GM12892 (cell line): ENCODE data around the gene ZNF8.
"Not testable (repeated sequence)": the region's sequence is repeated elsewhere in the genome, so short reads cannot be mapped to it uniquely, and the experiment has no call there.

Experiments used
- DNase-seq: peaks from one replicate; pipeline ENCODE4 v3.0.0; 2011; ENCODE audit not compliant: insufficient read length
- FAIRE-seq: peaks from 2 replicates; lab custom pipeline; 2011; peaks lifted over from hg19 to GRCh38; lab: Jason Lieb, UNC
- POLR2A ChIP-seq: IDR thresholded peaks from 2 replicates; pipeline ENCODE4 v1.6.1; 2011; ENCODE audit warnings: low read depth, low read length, control low read depth
- POLR2AphosphoS5 ChIP-seq: IDR thresholded peaks from 2 replicates; pipeline ENCODE4 v1.6.1; 2011; ENCODE audit warnings: low read depth, low read length, control low read depth
- TAF1 ChIP-seq: IDR thresholded peaks from 2 replicates; pipeline ENCODE4 v1.6.1; 2011; ENCODE audit warnings: low read depth, mild to moderate bottlenecking, control low read depth, low read length, borderline replicate concordance

ZNF8 gene

GRCh38 chr19:58346961-58347929 lies 68.5 kb downstream of the ZNF8 start:
- DNase-seq (peak; percentile 92), FAIRE-seq (peak; percentile 96)
- TF ChIP-seq POLR2AphosphoS5 (no peak), TAF1 (no peak), POLR2A (peak; percentile 71)

DNA sequence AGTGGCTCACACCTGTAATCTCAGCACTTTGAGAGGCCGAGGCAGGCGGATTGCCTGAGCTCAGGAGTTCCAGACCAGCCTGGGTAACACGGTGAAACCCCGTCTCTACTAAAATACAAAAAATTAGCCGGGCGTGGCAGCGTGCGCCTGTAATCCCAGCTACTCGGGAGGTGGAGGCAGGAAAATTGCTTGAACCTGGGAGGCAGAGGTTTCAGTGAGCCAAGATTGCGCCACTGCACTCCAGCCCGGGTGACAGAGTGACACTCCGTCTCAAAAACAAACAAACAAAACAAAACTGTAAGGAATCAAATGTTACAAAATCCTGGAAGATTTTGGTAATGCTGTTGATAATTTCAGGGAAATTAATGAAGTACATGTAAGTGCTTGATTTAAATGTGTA lies 69.3 kb downstream of the ZNF8 start:
- DNase-seq, FAIRE-seq: not testable (repeated sequence)

DNA sequence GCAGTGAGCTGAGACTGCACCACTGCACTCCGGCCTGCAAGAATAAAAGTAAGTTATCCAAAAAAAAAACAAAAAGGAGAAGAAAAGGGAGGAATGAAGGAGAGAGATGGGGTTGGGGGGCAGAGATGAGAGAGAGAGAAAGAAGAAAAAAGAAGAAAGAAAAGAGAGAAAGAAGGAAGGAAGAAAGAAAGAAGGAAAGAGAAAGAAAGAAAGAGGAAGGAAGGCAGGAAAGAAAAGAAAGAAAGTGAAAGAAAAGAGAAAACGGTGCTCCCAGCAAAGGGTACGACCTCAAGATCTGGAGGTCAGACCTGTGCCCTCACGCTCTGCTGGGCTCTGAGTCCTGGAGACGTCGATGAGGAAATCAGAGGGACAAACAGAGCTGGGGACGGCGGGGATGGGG lies 70.8 kb downstream of the ZNF8 start:
- TF ChIP-seq POLR2AphosphoS5 (no peak), POLR2A (no peak), TAF1 (no peak)
- DNase-seq (no peak), FAIRE-seq (no peak)

DNA sequence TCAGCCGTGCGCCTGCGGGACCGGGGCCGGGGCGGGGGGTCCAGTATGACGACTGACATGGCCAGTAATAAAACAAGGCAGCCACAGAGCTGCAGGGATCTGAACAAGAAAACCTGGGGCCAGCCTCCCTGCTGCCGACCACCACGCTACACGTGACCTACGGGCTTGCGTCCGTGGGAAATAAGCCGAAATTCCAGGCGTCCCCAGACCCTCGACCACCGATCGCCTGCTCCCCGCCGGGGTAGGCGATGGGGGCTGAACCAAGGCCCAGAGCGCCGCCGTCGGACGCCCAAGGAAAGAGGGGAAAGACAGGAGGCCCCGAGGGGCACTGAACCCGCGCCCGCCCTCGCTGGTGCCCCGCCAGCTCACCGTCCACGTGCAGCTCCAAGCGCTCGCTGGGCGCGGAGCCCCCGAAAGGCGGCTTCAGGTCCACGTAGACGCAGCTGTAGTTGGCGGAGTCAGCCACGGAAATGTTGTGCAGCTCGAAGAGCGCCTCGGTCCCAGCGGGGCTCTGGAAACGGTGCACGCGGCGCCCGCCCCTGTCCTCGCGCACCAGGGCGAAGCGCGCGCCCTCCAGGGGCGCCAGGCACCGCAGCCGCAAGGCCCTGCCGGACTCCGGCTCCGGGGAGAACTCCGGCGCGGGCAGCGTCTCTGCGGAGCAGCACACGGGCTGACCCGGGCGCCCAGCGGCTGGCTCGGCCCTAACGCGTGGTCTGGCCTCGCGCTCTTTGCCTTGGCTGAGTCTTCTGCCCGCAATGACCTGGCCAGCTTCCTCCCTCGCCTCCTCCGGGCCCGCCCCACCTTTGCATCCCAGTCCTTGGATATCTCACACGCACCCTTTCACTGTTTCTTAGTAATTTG lies 71.5 kb downstream of the ZNF8 start:
- DNase-seq (no peak), FAIRE-seq (no peak)
- TF ChIP-seq TAF1, result no peak
- TF ChIP-seq POLR2A, result no peak
- TF ChIP-seq POLR2AphosphoS5, result no peak

DNA sequence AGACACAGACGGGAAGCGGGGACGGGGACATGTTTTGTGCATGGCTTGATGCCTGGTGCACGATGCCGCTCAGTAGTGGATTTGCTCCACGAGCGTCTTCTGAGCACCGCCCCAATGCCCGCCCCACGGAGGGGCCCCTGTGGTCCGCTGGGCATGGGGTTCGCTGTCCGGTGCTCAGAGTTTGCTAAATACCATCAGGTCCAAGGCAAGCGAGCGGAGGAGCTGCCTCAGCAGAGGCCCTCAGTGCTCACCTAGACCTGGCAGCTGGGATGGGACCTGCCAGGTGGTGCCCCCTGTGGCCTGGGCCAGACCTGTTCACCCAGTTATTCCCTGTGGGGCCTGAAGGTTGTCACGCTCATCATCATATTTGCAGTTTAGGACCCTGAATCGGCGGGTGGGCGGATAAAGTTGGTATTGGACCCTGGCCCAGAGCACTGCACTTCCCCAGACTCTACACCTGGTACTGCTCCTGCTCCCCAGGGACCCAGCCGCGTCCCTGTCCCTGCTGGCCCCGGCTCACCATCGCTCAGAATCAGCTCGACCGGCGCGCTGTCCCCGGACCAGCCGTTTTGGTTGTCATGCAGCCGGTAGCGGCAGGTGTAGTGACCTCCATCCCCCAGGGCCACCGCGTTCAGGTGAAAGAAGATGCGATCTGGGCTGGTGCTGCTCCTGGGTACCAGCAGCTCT lies 72.3 kb downstream of the ZNF8 start:
- no peak for TF ChIP-seq TAF1
- no peak for DNase-seq
- FAIRE-seq, result no peak

DNA sequence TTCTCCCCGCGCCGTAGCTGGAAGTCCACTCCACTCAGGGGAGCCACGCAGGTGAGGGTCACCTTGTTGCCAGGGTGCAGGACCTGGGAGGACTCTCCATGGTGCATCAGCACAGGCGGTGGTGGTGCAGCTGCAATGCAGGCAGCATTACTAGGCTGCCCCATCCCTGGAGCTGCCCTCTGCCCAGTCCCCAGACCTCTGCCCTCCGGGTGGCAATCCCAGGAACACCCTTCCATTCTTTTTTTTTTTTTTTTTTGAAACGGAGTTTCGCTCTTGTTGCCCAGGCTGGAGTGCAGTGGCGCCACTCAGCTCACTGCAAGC lies 72.8 kb downstream of the ZNF8 start:
- no peak for DNase-seq
- TF ChIP-seq POLR2AphosphoS5 (no peak), POLR2A (no peak), TAF1 (no peak)
- no peak for FAIRE-seq

DNA sequence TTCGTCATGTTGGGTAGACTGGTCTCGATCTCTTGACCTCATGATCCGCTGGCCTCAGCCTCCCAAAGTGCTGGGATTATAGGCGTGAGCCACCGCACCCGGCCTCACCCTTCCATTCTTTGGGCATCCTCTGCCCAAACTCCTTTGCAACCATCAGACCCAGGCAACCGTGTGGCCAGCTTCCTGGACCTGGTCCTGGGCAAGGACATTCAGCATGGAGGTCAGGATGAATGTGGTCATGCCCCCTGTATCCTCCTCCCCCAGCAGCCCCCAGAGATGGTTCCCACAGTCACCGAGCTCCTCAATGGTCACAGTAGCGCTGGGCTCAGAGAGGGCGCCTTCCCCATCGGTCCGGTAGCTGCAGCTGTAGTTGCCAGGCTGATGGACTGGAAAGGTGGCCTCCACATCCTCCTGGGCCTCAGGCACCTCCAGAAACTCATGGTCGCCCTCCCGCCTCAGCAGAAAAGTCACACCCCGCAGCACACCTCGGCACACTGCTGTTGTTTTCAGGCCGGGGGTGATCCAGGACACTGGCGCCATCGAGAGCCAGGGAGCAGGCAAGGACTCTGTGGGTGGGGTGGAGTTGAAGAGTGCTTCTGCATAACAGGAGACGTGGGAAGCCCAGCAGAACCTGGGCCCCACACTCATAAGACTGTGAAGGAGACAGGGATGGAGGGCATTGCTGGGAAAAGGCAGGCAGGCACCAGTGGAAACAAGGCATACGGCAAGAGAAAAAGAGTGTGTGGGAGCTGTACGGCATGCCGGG lies 73.4 kb downstream of the ZNF8 start:
- no peak for DNase-seq
- no peak for FAIRE-seq
- no peak for TF ChIP-seq POLR2AphosphoS5
- no peak for TF ChIP-seq POLR2A
- no peak for TF ChIP-seq TAF1
